ENCODE results near the gene PRUNE2.
"Not testable (repeated sequence)": the region's sequence is repeated elsewhere in the genome, so short reads cannot be mapped to it uniquely, and the experiment has no call there.

PRUNE2 gene, protein sequence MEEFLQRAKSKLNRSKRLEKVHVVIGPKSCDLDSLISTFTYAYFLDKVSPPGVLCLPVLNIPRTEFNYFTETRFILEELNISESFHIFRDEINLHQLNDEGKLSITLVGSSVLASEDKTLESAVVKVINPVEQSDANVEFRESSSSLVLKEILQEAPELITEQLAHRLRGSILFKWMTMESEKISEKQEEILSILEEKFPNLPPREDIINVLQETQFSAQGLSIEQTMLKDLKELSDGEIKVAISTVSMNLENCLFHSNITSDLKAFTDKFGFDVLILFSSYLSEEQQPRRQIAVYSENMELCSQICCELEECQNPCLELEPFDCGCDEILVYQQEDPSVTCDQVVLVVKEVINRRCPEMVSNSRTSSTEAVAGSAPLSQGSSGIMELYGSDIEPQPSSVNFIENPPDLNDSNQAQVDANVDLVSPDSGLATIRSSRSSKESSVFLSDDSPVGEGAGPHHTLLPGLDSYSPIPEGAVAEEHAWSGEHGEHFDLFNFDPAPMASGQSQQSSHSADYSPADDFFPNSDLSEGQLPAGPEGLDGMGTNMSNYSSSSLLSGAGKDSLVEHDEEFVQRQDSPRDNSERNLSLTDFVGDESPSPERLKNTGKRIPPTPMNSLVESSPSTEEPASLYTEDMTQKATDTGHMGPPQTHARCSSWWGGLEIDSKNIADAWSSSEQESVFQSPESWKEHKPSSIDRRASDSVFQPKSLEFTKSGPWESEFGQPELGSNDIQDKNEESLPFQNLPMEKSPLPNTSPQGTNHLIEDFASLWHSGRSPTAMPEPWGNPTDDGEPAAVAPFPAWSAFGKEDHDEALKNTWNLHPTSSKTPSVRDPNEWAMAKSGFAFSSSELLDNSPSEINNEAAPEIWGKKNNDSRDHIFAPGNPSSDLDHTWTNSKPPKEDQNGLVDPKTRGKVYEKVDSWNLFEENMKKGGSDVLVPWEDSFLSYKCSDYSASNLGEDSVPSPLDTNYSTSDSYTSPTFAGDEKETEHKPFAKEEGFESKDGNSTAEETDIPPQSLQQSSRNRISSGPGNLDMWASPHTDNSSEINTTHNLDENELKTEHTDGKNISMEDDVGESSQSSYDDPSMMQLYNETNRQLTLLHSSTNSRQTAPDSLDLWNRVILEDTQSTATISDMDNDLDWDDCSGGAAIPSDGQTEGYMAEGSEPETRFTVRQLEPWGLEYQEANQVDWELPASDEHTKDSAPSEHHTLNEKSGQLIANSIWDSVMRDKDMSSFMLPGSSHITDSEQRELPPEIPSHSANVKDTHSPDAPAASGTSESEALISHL (N-terminal part only)

DNA sequence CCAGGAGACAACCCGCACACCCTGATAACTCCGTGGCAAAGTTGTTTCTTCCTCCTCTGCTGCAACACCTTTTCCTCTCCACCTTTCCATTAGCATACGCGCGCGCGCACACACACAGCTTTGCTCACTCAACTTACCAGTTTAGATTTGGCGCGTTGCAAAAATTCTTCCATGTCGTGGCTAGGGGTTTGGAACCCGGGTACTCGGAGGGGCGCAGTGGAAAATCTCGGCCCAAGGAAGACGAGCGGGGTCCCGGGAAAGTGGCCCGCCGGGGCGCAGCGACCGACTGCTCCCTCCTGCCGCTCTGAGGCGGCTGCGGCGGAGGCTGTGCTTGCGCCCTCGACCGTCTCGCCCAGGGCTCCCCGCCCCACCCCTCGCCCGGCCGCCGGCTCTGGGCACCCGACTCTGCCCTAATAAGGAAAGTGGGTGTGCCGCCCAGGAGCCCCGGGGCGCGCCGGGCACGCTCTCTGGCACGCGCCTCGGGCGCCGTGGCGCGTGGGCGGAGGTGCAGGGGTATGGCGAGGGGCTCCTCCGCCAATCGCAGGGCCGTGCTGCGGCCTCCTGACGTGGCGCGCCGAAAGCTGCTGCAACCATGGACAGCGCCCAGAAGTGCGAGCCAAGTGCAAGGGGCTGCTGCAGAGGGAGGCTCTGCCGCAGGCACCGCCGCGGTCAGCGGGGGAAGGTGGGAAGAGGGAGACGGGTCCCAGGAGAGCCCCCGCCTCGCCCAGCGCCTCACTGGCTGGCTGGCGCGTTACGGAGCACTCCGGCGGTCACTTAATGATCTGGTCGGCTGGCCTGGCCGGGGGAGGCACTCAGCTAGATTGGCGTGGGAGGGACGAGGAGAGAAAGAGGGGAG lies at the start of gene PRUNE2:
Gene PRUNE2 (minus strand): TSS at position 324 of the 856 bp plus-strand sequence. CDS start 151 bp downstream, at position 173.
- DNase-seq (ENCODE audit: low read depth), result no peak

DNA sequence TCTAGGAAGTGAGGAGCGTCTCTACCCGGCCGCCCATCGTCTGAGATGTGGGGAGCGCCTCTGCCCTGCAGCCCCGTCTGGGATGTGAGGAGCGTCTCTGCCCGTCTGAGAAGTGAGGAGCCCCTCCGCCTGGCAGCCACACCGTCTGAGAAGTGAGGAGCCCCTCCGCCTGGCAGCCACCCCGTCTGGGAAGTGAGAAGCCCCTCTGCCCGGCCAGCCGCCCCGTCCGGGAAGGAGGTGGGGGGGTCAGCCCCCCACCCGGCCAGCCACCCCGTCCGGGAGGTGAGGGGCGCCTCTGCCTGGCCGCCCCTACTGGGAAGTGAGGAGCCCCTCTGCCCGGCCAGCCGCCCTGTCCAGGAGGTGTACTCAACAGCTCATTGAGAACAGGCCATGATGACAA lies 49.5 kb upstream of the PRUNE2 start:
- DNase-seq (ENCODE audit: low read depth), result not testable (repeated sequence)

DNA sequence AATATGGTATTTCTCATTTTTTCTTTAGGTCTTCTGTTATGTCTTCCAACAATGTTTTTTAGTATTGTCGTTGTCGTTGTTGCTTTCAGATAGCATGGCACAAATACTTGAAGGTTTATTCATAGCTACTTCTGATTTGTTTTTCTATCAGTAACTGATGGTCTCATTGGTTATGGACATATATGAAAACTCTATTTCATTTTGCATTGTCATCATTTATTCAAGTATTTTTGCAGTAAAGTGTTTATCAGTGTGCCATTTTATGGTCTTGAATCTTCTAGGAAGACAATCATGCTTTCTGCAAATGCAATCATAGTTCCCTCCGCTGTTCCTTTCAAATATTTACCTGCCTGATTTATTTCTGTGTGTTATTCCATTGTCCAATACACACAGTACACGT lies 44.0 kb upstream of the PRUNE2 start:
- DNase-seq (ENCODE audit: low read depth), result no peak

DNA sequence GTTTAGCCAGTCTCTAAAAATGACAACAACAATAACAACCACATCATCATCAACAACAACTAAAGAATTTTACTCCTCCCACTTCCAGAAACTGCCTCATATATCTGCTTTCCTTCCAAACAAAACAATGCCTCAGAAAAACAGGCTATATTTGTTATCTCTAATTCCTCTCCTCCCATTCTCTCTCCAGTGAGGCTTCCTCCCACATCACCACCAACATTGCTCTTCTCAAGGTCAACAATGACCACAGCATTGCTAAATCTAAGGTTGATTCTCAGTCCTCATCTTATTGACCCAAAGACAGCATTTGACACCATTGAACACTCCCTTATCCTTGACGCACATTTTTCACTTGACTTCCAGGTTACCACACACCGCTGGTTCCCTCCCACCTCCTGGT lies 38.1 kb upstream of the PRUNE2 start:
- DNase-seq (ENCODE audit: low read depth), result no peak

DNA sequence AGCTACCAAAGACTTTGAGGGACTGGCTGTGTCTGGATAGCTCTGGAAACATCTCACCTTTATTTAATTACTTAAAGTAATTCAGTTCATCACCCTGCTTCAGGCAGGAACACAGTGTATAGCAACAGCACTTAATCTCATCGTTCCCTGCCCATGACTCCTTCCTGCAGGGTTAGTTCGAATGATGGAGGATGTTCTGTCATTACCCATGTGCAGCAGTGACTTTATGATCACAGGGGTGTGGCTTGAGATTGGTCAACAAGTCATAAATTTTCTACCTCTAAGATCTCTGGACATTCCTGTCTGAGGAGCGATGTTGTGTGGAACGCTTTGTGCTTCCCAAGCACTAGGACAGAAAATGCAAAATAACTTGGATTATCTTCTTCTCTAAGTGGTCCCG lies 37.1 kb upstream of the PRUNE2 start:
- DNase-seq (ENCODE audit: low read depth), result no peak

DNA sequence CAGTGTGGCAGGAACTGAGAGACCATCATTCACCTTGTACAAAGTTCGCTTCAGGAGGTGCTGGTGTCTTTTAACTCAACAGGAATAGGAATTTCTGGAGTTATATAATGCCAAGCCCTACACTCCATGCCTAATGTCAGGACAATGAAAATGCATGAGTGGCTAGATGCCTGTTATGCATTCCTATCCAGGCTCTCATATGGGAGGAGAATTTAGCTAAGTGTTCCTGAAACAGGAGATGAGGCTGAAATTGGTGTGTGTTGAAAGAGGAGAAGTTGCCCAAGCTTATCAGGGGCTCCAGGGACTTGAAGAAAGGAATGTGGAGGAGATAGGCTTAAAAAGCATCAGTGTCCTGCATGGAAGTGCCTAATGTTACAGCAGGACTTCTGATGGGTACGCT lies 26.8 kb upstream of the PRUNE2 start:
- DNase-seq (ENCODE audit: low read depth), result no peak

DNA sequence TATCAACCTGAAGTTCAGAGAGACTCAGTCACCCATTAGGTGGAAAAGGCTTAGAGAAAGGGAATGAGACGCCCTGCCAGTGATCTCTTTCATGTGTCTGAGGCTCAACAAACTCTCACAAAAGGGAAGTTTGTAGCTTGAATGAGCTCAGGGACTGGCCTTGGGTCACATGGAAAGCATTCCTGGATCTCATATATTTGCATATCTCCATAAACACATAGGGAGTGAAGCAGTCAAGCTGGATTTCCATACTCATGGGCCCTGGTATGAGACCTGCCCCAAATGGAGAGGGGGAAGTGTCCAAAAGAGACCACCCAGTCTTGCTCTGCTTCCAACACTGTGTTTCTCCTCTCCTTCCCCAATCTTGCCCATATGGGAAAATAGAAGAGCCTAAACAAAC lies 26.4 kb upstream of the PRUNE2 start:
- DNase-seq (ENCODE audit: low read depth), result no peak

DNA sequence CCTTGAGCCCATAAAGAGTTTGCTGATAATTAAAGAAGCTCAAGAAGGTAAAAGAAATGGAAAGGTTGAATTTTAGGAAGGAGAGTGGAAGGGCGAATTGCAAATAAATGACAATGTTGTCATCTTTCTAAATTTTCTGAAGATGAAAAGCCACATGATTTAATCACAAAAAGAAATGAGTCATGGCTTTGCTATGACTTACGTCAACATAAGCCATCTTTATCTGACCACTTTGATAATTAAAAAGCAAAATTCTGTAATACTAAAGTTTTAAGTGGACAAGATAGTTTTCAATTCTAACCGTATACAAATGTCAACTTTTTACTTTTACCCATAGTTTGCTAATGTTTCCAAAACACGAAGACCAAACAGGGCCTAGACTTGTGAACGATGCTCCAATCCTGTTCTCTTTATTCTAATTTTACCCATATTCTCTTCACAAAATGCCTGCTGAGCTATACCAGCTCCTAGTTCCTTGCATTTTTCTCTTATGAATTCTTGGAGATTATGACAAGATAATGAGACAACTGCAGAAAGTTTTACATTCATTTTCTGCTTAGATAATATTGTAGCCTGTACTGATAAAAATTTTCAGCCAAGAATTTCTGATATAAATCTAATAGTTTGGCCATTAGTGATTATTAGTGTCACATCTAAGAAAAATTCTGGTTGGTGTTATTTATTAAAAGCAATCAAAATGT lies 21.8 kb upstream of the PRUNE2 start:
- DNase-seq (ENCODE audit: low read depth), result no peak

DNA sequence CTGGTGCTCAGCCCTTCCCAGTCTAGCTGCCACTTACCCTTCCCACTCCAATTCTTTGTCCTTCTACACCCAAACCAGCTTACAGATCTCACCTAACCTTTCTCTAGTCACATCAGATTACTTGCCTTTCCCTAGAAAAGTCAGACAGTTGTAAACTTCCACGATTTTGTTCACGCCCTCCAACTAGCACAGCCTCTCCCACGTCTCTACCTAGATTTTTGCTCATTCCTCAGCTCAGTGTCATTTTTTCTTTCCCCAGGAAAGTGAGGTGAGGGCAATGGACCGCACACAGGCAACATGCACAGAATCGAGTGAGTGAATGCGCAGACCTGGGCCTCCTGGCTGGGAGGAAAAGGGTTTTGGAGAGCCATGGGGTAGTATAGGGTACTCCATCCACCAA lies 20.9 kb upstream of the PRUNE2 start:
- DNase-seq (ENCODE audit: low read depth), result no peak

DNA sequence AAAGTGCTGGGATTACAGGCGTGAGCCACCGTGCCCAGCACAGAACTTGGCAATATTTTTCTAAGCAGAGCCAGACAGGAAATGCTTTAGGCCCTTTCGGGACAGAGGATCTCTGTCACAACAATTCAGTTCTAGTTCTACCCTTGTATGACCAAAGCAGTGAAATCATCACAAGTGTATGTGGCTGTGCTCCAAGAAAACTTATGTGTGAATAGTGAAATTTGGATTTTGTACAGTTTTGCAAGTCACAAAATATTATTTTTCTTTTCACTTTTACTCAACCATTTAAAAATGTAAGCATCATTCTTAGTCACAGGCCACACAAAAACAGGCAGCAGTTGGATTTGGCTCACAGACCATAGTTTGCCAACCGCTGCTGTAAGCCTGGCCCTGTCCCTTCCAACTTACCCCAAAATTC lies 20.4 kb upstream of the PRUNE2 start:
- no peak for DNase-seq (ENCODE audit: low read depth)

DNA sequence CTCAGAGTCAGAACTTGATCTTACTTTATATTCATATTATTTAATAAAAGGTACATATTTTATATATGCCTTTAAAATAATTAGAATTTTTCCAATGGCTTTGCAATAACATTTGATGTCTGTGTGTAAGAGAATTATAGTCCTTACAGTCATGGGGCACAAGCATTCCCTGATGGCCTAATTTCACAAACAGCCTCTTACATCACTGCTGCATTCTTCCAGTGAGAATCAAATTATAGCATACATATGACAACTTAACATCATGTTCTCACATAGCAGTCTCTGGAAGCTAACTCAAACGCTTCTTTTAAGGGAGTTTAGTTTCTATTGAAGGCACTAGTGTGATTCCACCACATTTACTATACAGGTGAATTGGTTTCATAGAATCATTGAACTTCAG lies 15.3 kb upstream of the PRUNE2 start:
- DNase-seq (ENCODE audit: low read depth), result no peak

DNA sequence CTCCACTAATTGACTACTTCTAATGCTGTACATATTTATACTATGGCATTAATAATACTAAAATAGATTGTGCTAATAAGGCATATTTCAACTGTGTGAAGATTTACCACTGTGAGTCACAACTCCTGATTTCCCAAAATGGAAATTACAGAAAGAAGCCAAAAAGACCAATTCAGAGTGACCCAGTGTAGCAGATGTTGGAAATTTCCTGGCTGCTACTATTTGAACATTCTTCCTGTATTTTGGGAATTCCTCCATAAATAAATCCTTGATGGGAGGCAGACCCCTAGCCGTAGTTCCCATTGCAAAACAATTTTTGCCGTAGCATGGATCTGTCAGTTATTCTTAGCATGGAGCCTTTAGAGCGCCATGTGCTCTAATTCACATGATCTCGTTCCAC lies 11.4 kb upstream of the PRUNE2 start:
- no peak for DNase-seq (ENCODE audit: low read depth)

DNA sequence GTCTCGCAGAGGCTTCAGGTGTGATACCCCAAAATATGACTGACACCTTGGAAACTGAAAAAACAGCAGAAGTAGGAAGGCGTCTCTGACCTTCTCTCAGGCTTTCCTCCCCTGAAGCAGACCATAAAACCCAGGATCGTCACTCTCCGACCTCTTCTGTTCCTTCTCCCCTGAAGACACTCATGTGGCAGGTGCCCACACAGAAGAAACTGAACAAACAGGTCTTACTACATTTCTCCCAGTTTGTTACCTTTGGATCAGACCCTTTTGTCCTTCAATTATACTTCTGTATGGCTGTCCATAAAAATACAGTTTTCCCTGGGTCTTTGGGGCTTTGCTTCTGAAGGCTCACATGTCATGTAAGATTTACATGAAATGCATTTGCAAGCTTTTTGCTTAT lies 10.3 kb upstream of the PRUNE2 start:
- DNase-seq (ENCODE audit: low read depth), result no peak

DNA sequence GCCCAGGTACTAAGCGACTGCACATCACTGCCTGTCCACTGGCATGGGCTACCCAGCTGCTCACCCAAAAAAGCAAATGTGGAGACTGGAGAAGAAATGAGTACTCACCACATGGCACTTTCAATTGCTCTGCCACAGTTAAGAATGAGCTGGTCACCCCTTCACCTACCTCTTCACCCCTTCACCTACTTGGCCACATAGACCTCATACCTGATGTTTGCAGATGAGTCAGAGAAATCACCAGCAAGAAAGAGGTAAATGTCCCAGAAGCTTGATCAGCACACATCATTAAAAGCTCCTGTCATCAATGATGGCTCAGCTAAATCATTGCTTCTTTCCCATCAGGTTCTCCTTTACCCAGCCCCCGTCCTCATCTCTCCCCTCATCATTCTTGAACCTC lies 7.6 kb upstream of the PRUNE2 start:
- DNase-seq (ENCODE audit: low read depth), result no peak

DNA sequence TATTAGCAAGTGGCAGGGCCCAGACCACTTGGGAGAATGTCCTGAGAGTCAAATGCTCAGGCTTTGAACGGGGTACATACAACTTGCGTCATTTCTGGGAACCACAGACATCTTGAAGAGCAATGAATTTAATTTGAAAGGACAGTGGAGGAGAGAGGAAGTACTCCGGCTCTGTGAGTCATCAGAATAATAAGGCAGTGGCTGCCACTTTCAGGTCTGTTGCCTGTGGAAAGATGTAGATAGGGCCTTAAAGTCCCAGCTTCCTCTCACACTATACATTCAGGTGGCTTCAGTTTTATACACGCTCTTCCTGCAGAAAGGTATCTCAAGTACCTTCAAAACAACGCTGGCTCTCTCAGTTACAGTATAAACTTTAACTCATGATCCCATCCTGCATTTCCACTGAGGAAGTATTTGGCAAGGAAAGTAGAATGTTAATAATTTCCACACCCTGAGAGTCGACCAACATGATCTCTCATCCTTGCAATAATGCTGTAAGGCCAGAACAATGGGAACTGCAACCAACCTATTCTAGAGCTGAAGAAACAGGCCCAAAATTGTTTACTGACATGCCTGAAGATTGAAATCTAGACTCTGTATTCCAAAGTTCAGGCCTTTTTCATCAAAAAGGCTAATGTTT lies 6.8 kb upstream of the PRUNE2 start:
- DNase-seq (ENCODE audit: low read depth), result no peak

DNA sequence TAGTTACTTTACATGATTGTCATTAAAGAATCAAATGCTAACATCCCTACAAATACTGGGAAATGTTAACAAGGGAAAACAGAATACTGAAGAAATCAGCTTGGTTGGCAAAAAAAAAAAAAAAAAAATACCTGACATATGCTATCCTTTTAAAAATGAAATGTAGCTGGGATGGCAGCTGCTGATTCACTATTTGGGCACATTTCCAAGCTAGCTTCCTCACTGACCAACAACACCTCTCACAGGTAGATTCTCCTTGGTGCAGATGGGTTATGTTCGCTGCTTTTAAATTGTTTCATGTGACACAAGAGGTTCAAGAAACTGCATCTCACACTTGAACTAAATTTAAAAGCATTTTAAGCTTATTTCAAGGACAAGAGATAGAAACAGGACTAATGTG lies 6.1 kb upstream of the PRUNE2 start:
- DNase-seq (ENCODE audit: low read depth), result no peak

DNA sequence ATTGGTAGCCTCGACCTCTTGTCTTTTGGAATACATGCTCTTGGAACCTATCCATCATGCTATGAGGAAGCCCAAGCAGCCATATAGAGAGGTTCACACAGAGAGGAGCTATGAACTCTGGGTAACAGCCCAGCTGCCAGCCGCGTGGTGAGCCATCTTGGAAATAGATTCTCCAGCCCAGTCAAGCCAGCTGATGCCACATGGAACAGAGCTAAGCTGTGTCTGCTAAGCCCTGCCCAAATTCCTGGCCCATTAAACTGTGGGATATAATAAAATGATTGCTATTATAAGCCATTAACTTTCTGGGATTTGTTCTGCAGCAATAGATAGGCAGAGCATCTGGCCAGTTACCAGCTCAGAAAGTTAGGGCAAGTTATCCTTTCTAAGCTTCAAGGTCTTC lies 4.9 kb upstream of the PRUNE2 start:
- DNase-seq (ENCODE audit: low read depth), result no peak

DNA sequence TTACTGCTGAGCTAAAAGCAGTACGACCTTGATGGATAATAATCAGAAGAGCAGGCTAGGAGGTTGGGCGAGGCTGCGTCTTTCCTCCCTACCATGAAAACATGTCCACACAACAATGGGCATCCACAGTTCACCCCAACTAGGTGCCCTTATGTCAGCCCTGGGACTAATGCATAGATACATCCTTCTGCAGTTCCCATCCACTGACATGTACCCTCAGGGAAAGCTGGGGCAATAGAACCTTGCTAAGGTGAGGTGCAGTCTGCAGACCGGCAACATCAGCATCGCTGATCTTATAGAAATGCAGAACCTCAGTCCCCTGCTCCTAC lies 697 bp upstream of the PRUNE2 start:
- no peak for DNase-seq (ENCODE audit: low read depth)

DNA sequence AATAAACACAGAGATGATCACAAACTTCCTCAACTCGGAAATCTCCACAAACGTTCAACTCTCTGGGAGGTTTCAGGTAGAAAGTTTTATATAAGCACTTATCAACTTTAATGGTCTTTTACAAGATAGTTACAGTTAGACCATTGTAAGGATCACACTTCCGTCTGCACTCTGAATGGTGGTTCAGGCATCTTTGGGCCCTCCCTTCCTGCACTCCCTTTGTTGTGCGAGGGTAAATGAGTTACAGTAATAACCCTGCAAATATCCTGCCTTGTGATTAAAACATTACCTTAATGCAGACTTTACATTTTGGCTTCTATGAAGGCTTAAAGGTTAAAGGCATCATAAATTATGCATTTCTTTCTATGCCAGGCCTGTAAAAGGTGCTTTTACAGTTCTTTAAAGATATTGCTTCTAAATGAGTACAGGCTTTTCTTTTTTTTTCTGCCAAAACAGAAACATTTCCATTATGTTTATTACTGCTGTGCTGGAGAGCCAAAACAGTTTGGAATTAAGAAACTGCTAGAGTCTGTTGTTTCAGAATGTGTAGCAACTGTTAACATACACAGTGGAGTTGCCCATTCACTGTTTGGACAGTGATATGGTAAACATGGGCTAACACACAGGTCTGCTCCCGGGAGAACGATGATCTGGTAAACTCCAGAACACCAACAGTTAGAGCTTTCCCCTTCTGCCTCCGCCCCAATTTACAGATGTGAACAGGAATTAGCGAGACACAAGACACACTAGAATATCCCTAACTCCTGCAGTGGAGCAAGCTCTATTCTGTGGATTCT lies 1.1 kb downstream of the PRUNE2 start:
- no peak for DNase-seq (ENCODE audit: low read depth)

DNA sequence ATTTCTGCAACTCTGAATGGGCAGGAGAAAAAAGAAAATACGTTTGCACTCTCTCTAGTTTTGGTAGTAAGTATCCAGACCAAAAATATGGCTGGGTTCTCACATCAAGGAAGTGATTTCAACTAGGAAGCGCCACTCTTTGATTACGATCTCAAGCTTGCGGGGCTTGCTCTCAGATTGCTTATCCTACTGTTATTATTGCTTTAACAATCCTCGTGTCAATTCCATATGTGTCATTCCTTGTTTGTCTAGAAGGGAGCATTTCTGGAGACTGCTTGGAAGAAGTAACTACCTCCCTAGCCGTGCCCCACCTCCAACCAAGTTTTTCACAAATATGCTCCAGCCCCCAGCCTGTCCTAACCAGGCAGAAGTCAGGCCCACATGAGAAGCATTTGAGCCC lies 3.5 kb downstream of the PRUNE2 start:
- no peak for DNase-seq (ENCODE audit: low read depth)

Data from activated T-helper 1 cell treated with Interleukin-2 at 50 U/mL for 16 hours (primary cell).